Measurements from ENCODE around the gene CARD19. TPM values are rescaled to one million over a fixed set of nuclear protein-coding genes. Genes with fewer than 3 reads are reported as not detected.

Gene CARD19
- total and polyA plus RNA-seq, 2 donors (not counting 1 experiment from before 2014, with no cell fraction given), result 31.9 to 63.4 TPM

- ATAC-seq (ENCODE audit: low read depth) (no peak), DNase-seq (no peak)
- no peak overlapping the region for H3K9ac ChIP-seq (ENCODE audit: low read length)
- POLR2A ChIA-PET, result no interaction called here
- H3K4me2 ChIP-seq (replicated peaks; ENCODE audit: low read depth, low read length, poor library complexity, severe bottlenecking), result no peak overlapping the region
- CTCF ChIA-PET, result interaction anchor here (0.6 kb wide), 1 partner anchor 152 kb away, joined by 4 read pairs; no protein-coding TSS in a partner anchor
- WGBS (ENCODE audit: insufficient coverage), result 97% methylated on average over 16 of the region's 16 CpGs
- H2AFZ ChIP-seq (ENCODE audit: insufficient read depth, low read depth, low read length, poor library complexity, severe bottlenecking), result no peak overlapping the region
- H3K27ac ChIP-seq (ENCODE audit: low read length in 2 of 2), result no peak overlapping the region
- no peaks in the 10 kb centered on the region for H3K9me3 ChIP-seq (ENCODE audit: control extremely low read depth in 1 of 3, control insufficient read depth in 2 of 3, insufficient read depth in 1 of 3, low read length in 2 of 3)
- no peaks in the 10 kb centered on the region for H3K79me2 ChIP-seq (ENCODE audit: control insufficient read depth, insufficient read depth, low read length)
- peaks cover 13 to 26% of the 10 kb centered on the region in 2 donors for H3K4me1 ChIP-seq (ENCODE audit: control insufficient read depth in 2 of 2, insufficient read depth in 2 of 2, low read length in 2 of 2)
- intact Hi-C loops (cut with micrococcal nuclease), result no loop called here
- TF ChIP-seq EZH2 (IDR thresholded peaks at IDR 0.05; ENCODE audit: borderline replicate concordance, insufficient read depth, low read depth, low read length, poor library complexity, severe bottlenecking), result no peak
- no peak for TF ChIP-seq CTCF (IDR thresholded peaks at IDR 0.05)
- H3K27me3 ChIP-seq (replicated peaks in 1 of 4; ENCODE audit: control extremely low read depth in 1 of 4, control insufficient read depth in 3 of 4, insufficient read depth in 4 of 4, low read length in 3 of 4), result no peaks in the 10 kb centered on the region
- H4K20me1 ChIP-seq (ENCODE audit: control insufficient read depth, insufficient read depth, low read length, poor library complexity, severe bottlenecking), result no peaks in the 10 kb centered on the region
- H3K4me3 ChIP-seq (ENCODE audit: control extremely low read depth in 1 of 5, extremely low read depth in 1 of 5, insufficient read depth in 1 of 5, low read depth in 2 of 5, low read length in 4 of 5), result no peak overlapping the region
- no peak overlapping the region for H3K27ac Mint-ChIP-seq
- no peaks in the 10 kb centered on the region for H3K9me3 Mint-ChIP-seq (ENCODE audit: insufficient read depth)
- peaks cover 33% of the 10 kb centered on the region for H3K4me1 Mint-ChIP-seq
- no peaks in the 10 kb centered on the region for H3K27me3 Mint-ChIP-seq
- no peaks in the 10 kb centered on the region for H3K36me3 ChIP-seq (replicated peaks in 1 of 2; ENCODE audit: control extremely low read depth in 1 of 2, control insufficient read depth in 1 of 2, extremely low read depth in 1 of 2, insufficient read depth in 2 of 2, low read length in 1 of 2)
- H3K4me3 Mint-ChIP-seq, result no peak overlapping the region
These were observed 28.8 kb downstream of the CARD19 start for GRCh38 chr9:93124793-93125192.

GRCh38 chr9:93125331-93125894 lies 29.4 kb downstream of the CARD19 start:
- Histone ChIP-seq H4K20me1 (ENCODE audit: control insufficient read depth, insufficient read depth, low read length, poor library complexity, severe bottlenecking) (no peaks in the 10 kb centered on the region), H3K27ac (ENCODE audit: low read length in 2 of 2) (no peak overlapping the region), H3K27me3 (replicated peaks in 1 of 4; ENCODE audit: control extremely low read depth in 1 of 4, control insufficient read depth in 3 of 4, insufficient read depth in 4 of 4, low read length in 3 of 4) (no peaks in the 10 kb centered on the region), H3K9ac (ENCODE audit: low read length) (no peak overlapping the region), H3K4me3 (ENCODE audit: control extremely low read depth in 1 of 5, extremely low read depth in 1 of 5, insufficient read depth in 1 of 5, low read depth in 2 of 5, low read length in 4 of 5) (no peak overlapping the region), H3K36me3 (replicated peaks in 1 of 2; ENCODE audit: control extremely low read depth in 1 of 2, control insufficient read depth in 1 of 2, extremely low read depth in 1 of 2, insufficient read depth in 2 of 2, low read length in 1 of 2) (no peaks in the 10 kb centered on the region), H3K4me1 (ENCODE audit: control insufficient read depth in 2 of 2, insufficient read depth in 2 of 2, low read length in 2 of 2) (peaks cover 7 to 20% of the 10 kb centered on the region in 2 donors), H3K4me2 (replicated peaks; ENCODE audit: low read depth, low read length, poor library complexity, severe bottlenecking) (no peak overlapping the region), H3K79me2 (ENCODE audit: control insufficient read depth, insufficient read depth, low read length) (no peaks in the 10 kb centered on the region), H2AFZ (ENCODE audit: insufficient read depth, low read depth, low read length, poor library complexity, severe bottlenecking) (no peak overlapping the region), H3K9me3 (ENCODE audit: control extremely low read depth in 1 of 3, control insufficient read depth in 2 of 3, insufficient read depth in 1 of 3, low read length in 2 of 3) (no peaks in the 10 kb centered on the region)
- intact Hi-C loops (cut with micrococcal nuclease), result no loop called here
- DNase-seq (no peak), ATAC-seq (ENCODE audit: low read depth) (no peak)
- CTCF ChIA-PET, result interaction anchor here (0.6 to 1.1 kb wide), 2 partner anchors 153 to 178 kb away, joined by 4 read pairs; no protein-coding TSS in a partner anchor
- Mint-ChIP-seq H3K4me1 (peaks cover 26% of the 10 kb centered on the region), H3K27me3 (no peaks in the 10 kb centered on the region), H3K9me3 (ENCODE audit: insufficient read depth) (no peaks in the 10 kb centered on the region), H3K27ac (no peak overlapping the region), H3K4me3 (no peak overlapping the region)
- TF ChIP-seq CTCF (IDR thresholded peaks at IDR 0.05) (no peak), EZH2 (IDR thresholded peaks at IDR 0.05; ENCODE audit: borderline replicate concordance, insufficient read depth, low read depth, low read length, poor library complexity, severe bottlenecking) (no peak)
- POLR2A ChIA-PET, result no interaction called here
- WGBS (ENCODE audit: insufficient coverage), result 94% methylated on average over 9 of the region's 10 CpGs
